PC-9 (cell line): ENCODE measurements around the gene ICAM3. TPM values are rescaled to one million over a fixed set of nuclear protein-coding genes. Genes with fewer than 3 reads are reported as not detected.

ENCODE experiments used
- BruUV-seq: library from RNA; stranded (reverse); fragments of 400-500 nt; replicated peaks from 2 replicates; lab custom pipeline; 2021; lab: Mats Ljungman, UMichigan
- CTCF ChIA-PET: fragments of 300-600 bp; sonication (Branson Sonifier 250); formaldehyde crosslinking; loops from one replicate; lab custom pipeline; 2022; ENCODE audit warnings: antibody characterized with exemption; lab: Charles Lee
- POLR2A ChIA-PET: fragments of 300-600 bp; sonication (Branson Sonifier 250); formaldehyde crosslinking; loops from one replicate; lab custom pipeline; 2022; ENCODE audit warnings: antibody characterized with exemption; ENCODE audit not compliant: unreplicated experiment; lab: Charles Lee
- DNase-seq, 2 experiments: peaks; one replicate each; pipeline versions ENCODE4 v3.0.0 to v3.0.0-alpha.2; 2015 to 2022; ENCODE audit warnings: mixed read lengths in 1 of 2
- H2AFZ ChIP-seq: fragments of 200-600 bp; sonication (generic); 2 replicates; pipeline ENCODE4 v1.8.1; 2017; ENCODE audit warnings: antibody characterized with exemption
- H3F3A ChIP-seq: fragments of 200-600 bp; sonication (generic); 2 replicates; pipeline ENCODE4 v1.8.1; 2017; ENCODE audit warnings: antibody characterized with exemption, mild to moderate bottlenecking, low read depth; ENCODE audit not compliant: insufficient read depth
- H3K27ac ChIP-seq: fragments of 200-600 bp; sonication (generic); 2 replicates; pipeline ENCODE4 v1.6.1; 2016; ENCODE audit warnings: mixed run types
- H3K27me3 ChIP-seq: fragments of 200-600 bp; sonication (generic); 2 replicates; pipeline ENCODE4 v1.6.1; 2016; ENCODE audit warnings: low read depth, mixed run types; ENCODE audit not compliant: insufficient read depth
- H3K36me3 ChIP-seq: fragments of 200-600 bp; sonication (generic); 2 replicates; pipeline ENCODE4 v1.6.1; 2016; ENCODE audit warnings: low read depth, mixed run types
- H3K4me1 ChIP-seq: fragments of 200-600 bp; sonication (generic); replicated peaks from 2 replicates; pipeline ENCODE4 v1.6.1; 2016; ENCODE audit warnings: mixed run types; ENCODE audit not compliant: insufficient read depth
- H3K4me2 ChIP-seq: fragments of 200-600 bp; sonication (generic); 2 replicates; pipeline ENCODE4 v1.6.1; 2017; ENCODE audit warnings: mixed run types
- H3K4me3 ChIP-seq: fragments of 200-600 bp; sonication (generic); 2 replicates; pipeline ENCODE4 v1.6.1; 2016; ENCODE audit warnings: mixed run types
- H3K79me2 ChIP-seq: fragments of 200-600 bp; sonication (generic); 2 replicates; pipeline ENCODE4 v1.6.1; 2017; ENCODE audit warnings: low read depth, mixed run types
- H3K9me2 ChIP-seq: fragments of 200-600 bp; sonication (generic); 2 replicates; pipeline ENCODE4 v1.8.1; 2017; ENCODE audit warnings: mild to moderate bottlenecking; ENCODE audit not compliant: insufficient read depth
- H3K9me3 ChIP-seq: fragments of 200-600 bp; sonication (generic); 2 replicates; pipeline ENCODE4 v1.8.1; 2016; ENCODE audit warnings: low read depth; ENCODE audit not compliant: insufficient read depth
- H4K20me1 ChIP-seq: fragments of 200-600 bp; sonication (generic); 2 replicates; pipeline ENCODE4 v1.8.1; 2017; ENCODE audit not compliant: insufficient read depth
- EZH2 ChIP-seq: fragments of 200-600 bp; sonication (generic); IDR thresholded peaks from 2 replicates; pipeline ENCODE4 v1.8.0; 2017; ENCODE audit warnings: antibody characterized with exemption, low read depth
- intact Hi-C: fragments of 100-400 bp; cut with micrococcal nuclease; formaldehyde crosslinking; loops from one replicate; pipeline ENCODE4 v1.10.0; 2022; ENCODE audit not compliant: unreplicated experiment
- total RNA-seq: library from RNA; stranded (reverse); gene quantifications from 2 replicates; pipeline ENCODE4 v1.2.3, GENCODE V29; 2021
- TF ChIP-seq, protein P1 (sequence below): fragments of 200-600 bp; sonication (generic); conservative IDR thresholded peaks from 2 replicates; pipeline ENCODE4 v1.6.1; 2017; ENCODE audit warnings: mixed run types, antibody characterized with exemption, mild to moderate bottlenecking, moderate library complexity

Gene ICAM3
- total RNA-seq, 1 experiment from 2014 or later, result 22.7 TPM

DNA sequence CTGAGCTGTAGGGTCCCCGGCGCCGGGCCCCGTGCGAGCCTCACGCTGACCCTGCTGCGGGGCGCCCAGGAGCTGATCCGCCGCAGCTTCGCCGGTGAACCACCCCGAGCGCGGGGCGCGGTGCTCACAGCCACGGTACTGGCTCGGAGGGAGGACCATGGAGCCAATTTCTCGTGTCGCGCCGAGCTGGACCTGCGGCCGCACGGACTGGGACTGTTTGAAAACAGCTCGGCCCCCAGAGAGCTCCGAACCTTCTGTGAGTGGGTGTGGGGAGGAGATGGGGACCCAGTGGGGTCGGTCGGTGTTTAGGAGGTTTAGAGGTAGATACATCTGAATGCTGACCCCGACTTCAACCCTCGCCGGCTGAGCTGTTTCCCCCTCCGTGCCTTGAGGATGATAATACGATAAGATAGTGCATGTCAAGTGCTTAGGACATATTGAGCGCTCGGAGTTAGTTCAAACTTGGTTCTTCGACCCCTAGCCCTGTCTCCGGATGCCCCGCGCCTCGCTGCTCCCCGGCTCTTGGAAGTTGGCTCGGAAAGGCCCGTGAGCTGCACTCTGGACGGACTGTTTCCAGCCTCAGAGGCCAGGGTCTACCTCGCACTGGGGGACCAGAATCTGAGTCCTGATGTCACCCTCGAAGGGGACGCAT lies 47.7 kb downstream of the ICAM3 start:
- intact Hi-C loops, result no loop called here
- H3K4me2 ChIP-seq, result peak overlapping the region; percentile 97
- no peaks in the 10 kb centered on the region for H3K9me3 ChIP-seq
- no peak overlapping the region for H3K27ac ChIP-seq
- H3K4me3 ChIP-seq, result peak overlapping the region; percentile 78
- CTCF ChIA-PET, result interaction anchor here (0.8 kb wide), 1 partner anchor 89 kb away, joined by 4 read pairs; the partner anchor contains the start of gene TYK2
- H3K9me2 ChIP-seq, result no peaks in the 10 kb centered on the region
- H4K20me1 ChIP-seq, result no peaks in the 10 kb centered on the region
- H3F3A ChIP-seq, result peaks cover 8% of the 10 kb centered on the region; the same call in 1 of the 2 replicates
- DNase-seq, result no peak
- POLR2A ChIA-PET, result interaction anchor here (0.6 to 0.7 kb wide), 4 partner anchors 23 to 391 kb away, joined by 4 to 10 read pairs (median 6); partner anchors contain the start of gene RAVER1
- peaks cover 17% of the 10 kb centered on the region for H3K4me1 ChIP-seq
- TF ChIP-seq, protein P1, sequence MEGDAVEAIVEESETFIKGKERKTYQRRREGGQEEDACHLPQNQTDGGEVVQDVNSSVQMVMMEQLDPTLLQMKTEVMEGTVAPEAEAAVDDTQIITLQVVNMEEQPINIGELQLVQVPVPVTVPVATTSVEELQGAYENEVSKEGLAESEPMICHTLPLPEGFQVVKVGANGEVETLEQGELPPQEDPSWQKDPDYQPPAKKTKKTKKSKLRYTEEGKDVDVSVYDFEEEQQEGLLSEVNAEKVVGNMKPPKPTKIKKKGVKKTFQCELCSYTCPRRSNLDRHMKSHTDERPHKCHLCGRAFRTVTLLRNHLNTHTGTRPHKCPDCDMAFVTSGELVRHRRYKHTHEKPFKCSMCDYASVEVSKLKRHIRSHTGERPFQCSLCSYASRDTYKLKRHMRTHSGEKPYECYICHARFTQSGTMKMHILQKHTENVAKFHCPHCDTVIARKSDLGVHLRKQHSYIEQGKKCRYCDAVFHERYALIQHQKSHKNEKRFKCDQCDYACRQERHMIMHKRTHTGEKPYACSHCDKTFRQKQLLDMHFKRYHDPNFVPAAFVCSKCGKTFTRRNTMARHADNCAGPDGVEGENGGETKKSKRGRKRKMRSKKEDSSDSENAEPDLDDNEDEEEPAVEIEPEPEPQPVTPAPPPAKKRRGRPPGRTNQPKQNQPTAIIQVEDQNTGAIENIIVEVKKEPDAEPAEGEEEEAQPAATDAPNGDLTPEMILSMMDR, result no peak
- no peak for TF ChIP-seq EZH2
- H3K36me3 ChIP-seq, result no peaks in the 10 kb centered on the region
- H2AFZ ChIP-seq, result peak overlapping the region; percentile 89
- H3K79me2 ChIP-seq, result no peaks in the 10 kb centered on the region
- H3K27me3 ChIP-seq, result no peaks in the 10 kb centered on the region
- no TSS peak for BruUV-seq

GRCh38 chr19:10290876-10291553 lies 48.4 kb downstream of the ICAM3 start:
- peak in 1 of 2 experiments; percentile 49 for DNase-seq
- no peaks in the 10 kb centered on the region for H3K36me3 ChIP-seq
- ChIA-PET POLR2A (interaction anchor here (0.6 to 0.7 kb wide), 4 partner anchors 22 to 391 kb away, joined by 4 to 10 read pairs (median 6); partner anchors contain the start of gene RAVER1), CTCF (interaction anchor here (0.8 kb wide), 1 partner anchor 89 kb away, joined by 4 read pairs; the partner anchor contains the start of gene TYK2)
- peak overlapping the region; percentile 78 for H3K4me3 ChIP-seq
- H3K4me1 ChIP-seq, result peaks cover 17% of the 10 kb centered on the region
- peak overlapping the region; percentile 97 for H3K4me2 ChIP-seq
- intact Hi-C loops, result no loop called here
- no peaks in the 10 kb centered on the region for H3K9me3 ChIP-seq
- no peaks in the 10 kb centered on the region for H3K9me2 ChIP-seq
- H3K79me2 ChIP-seq, result no peaks in the 10 kb centered on the region
- H3F3A ChIP-seq, result peaks cover 14% of the 10 kb centered on the region; the same call in 1 of the 2 replicates
- no peaks in the 10 kb centered on the region for H3K27me3 ChIP-seq
- no peaks in the 10 kb centered on the region for H4K20me1 ChIP-seq
- H2AFZ ChIP-seq, result peak overlapping the region; percentile 89
- no peak for TF ChIP-seq EZH2
- TF ChIP-seq, protein P1, result no peak
- no peak overlapping the region for H3K27ac ChIP-seq
- BruUV-seq, result no TSS peak

DNA sequence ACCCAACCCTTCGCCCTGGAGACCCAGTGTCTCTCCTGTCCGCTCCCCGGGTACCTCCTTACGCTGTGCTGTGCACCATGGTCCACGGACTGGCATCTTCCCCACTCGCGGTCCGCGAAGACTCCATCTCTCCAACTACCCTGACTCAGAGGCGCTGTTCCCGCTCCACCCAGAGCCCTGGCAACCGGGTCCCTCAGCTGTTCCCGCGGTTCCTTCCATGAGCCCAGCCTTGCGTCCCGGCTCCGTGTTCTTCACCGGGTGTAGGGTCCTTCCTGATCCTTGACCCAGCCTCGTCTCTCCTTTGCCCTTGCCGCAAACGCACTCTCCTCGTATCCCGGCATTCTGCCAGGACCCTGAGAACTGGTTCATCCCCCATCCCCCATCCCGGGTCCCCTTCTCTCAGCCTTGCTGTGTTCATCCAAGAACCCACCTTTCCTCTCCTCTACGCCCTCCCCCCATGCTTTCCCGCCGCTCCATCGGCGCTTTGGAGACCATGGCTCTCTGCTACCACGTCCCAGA lies 49.0 kb downstream of the ICAM3 start:
- H3F3A ChIP-seq, result peaks cover 18% of the 10 kb centered on the region; the same call in 1 of the 2 replicates
- peak overlapping the region; percentile 89 for H2AFZ ChIP-seq
- TF ChIP-seq, protein P1, result no peak
- TF ChIP-seq EZH2, result no peak
- intact Hi-C loops, result no loop called here
- ChIA-PET CTCF (no interaction called here), POLR2A (interaction anchor here (0.6 to 1.4 kb wide), 2 partner anchors 44 to 64 kb away, joined by 3 to 6 read pairs; no protein-coding TSS in a partner anchor)
- no peaks in the 10 kb centered on the region for H3K27me3 ChIP-seq
- peak overlapping the region; percentile 78 for H3K4me3 ChIP-seq
- H3K36me3 ChIP-seq, result peaks cover 4% of the 10 kb centered on the region; the same call in 1 of the 2 replicates
- no peaks in the 10 kb centered on the region for H3K9me2 ChIP-seq
- no TSS peak for BruUV-seq
- H3K9me3 ChIP-seq, result no peaks in the 10 kb centered on the region
- no peak for DNase-seq
- H3K4me1 ChIP-seq, result peaks cover 17% of the 10 kb centered on the region
- no peaks in the 10 kb centered on the region for H3K79me2 ChIP-seq
- no peak overlapping the region for H3K27ac ChIP-seq
- peak overlapping the region; percentile 97 for H3K4me2 ChIP-seq
- no peaks in the 10 kb centered on the region for H4K20me1 ChIP-seq
